Measurements from ENCODE around the gene ENTR1. TPM values are rescaled to one million over a fixed set of nuclear protein-coding genes. Genes with fewer than 3 reads are reported as not detected.

The ENTR1 gene
- total and polyA plus RNA-seq, 2 of the 4 experiments (the other 2 are of a cell fraction), result 14.5 to 37.3 TPM

GRCh38 chr9:136441191-136441680 is 30.8 kb upstream of the ENTR1 start:
- ATAC-seq (ENCODE audit: low read depth), result no peak
- Histone ChIP-seq H3K56ac (ENCODE audit: extremely low read depth, insufficient read depth, low read length) (no peak overlapping the region), H4K8ac (ENCODE audit: low read depth in 2 of 2, low read length in 2 of 2) (no peak overlapping the region), H4K91ac (ENCODE audit: insufficient read depth, low read depth, low read length) (no peak overlapping the region), H3K79me1 (ENCODE audit: low read depth in 1 of 2, low read length in 2 of 2) (peaks cover 3 to 60% of the 10 kb centered on the region in 2 experiments), H3K4me2 (ENCODE audit: low read depth, low read length) (no peak overlapping the region), H2AK9ac (replicated peaks; ENCODE audit: low read depth, low read length, poor library complexity) (no peak overlapping the region), H2AK5ac (ENCODE audit: low read depth, low read length) (no peak overlapping the region), H3K4me3 (ENCODE audit: insufficient read depth, low read depth, low read length) (no peak overlapping the region), H3K18ac (ENCODE audit: low read depth, low read length) (no peak overlapping the region), H3K4ac (ENCODE audit: low read depth, low read length) (no peak overlapping the region), H4K20me1 (ENCODE audit: insufficient read depth, low read length) (peaks cover 52% of the 10 kb centered on the region), H3K9ac (ENCODE audit: low read depth, low read length) (no peak overlapping the region), H2BK120ac (ENCODE audit: low read depth, low read length) (no peak overlapping the region), H2BK5ac (ENCODE audit: low read depth, low read length, poor library complexity, severe bottlenecking) (no peak overlapping the region), H3K4me1 (ENCODE audit: control insufficient read depth, insufficient read depth, low read length) (peaks cover 7% of the 10 kb centered on the region), H2BK20ac (ENCODE audit: low read depth, low read length) (no peak overlapping the region), H3K14ac (replicated peaks; ENCODE audit: low read depth, low read length) (no peak overlapping the region), H3K36me3 (ENCODE audit: control insufficient read depth, insufficient read depth, low read length) (peaks cover 60% of the 10 kb centered on the region), H3K27ac (ENCODE audit: insufficient read depth, low read length) (no peak overlapping the region), H2AFZ (replicated peaks; ENCODE audit: low read length, poor library complexity) (peak overlapping the region; percentile 40), H3K9me1 (ENCODE audit: insufficient read depth, low read length) (peaks cover 8% of the 10 kb centered on the region; the same call in 1 of the 2 replicates), H4K5ac (ENCODE audit: low read depth, low read length) (no peak overlapping the region), H3K23ac (ENCODE audit: low read depth, low read length) (no peak overlapping the region), H2BK15ac (ENCODE audit: low read depth, low read length) (no peak overlapping the region), H3K27me3 (ENCODE audit: control insufficient read depth, insufficient read depth, low read length) (no peaks in the 10 kb centered on the region), H3K9me3 (ENCODE audit: control insufficient read depth, insufficient read depth, low read length) (no peaks in the 10 kb centered on the region)
- TSS peak; percentile 80 for BruUV-seq (replicated peaks)
- intact Hi-C loops (cut with micrococcal nuclease) (no loop called here), dilution Hi-C loops (cut with HindIII; ENCODE audit: low sequenced_read_pairs, unreplicated experiment) (no loop called here), in situ Hi-C loops (cut with MboI; ENCODE audit: low sequenced_read_pairs) (no loop called here)
- TF ChIP-seq CTCF (conservative IDR thresholded peaks at IDR 0.05; ENCODE audit: low read depth, low read length), result no peak
- TF ChIP-seq MAZ (IDR thresholded peaks at IDR 0.05; ENCODE audit: borderline replicate concordance, low read depth, low read length), result no peak
- TF ChIP-seq RAD21 (IDR thresholded peaks at IDR 0.05; ENCODE audit: low read length), result no peak
- TF ChIP-seq POLR2A (IDR thresholded peaks at IDR 0.05; ENCODE audit: low read depth, low read length), result no peak
- peak; percentile 69; the same call in 1 of the 2 replicates for TF ChIP-seq MXI1 (IDR thresholded peaks at IDR 0.05; ENCODE audit: borderline replicate concordance, low read depth, low read length)
- no peak for TF ChIP-seq FOS (IDR thresholded peaks at IDR 0.05; ENCODE audit: low read depth, low read length)
- TF ChIP-seq ELK1 (IDR thresholded peaks at IDR 0.05; ENCODE audit: borderline replicate concordance, low read depth, low read length), result no peak
- no peak for TF ChIP-seq CHD1 (IDR thresholded peaks at IDR 0.05; ENCODE audit: low read depth, low read length)
- TF ChIP-seq CEBPB (IDR thresholded peaks at IDR 0.05; ENCODE audit: low read depth, low read length), result no peak
- WGBS, 2 experiments (ENCODE audit: extremely low coverage in 2 of 2, insufficient read length in 1 of 2), result 94% methylated on average over 10 of the region's 15 CpGs; no CpG with 5 or more reads in 1 of the 2 experiments
- CTCF ChIA-PET, result no interaction called here
- POLR2A ChIA-PET (ENCODE audit: unreplicated experiment), result no interaction called here
- peak; percentile 54 for DNase-seq

All from IMR-90 (cell line).